ENCODE results near the gene CTSD.

CTSD gene

DNA sequence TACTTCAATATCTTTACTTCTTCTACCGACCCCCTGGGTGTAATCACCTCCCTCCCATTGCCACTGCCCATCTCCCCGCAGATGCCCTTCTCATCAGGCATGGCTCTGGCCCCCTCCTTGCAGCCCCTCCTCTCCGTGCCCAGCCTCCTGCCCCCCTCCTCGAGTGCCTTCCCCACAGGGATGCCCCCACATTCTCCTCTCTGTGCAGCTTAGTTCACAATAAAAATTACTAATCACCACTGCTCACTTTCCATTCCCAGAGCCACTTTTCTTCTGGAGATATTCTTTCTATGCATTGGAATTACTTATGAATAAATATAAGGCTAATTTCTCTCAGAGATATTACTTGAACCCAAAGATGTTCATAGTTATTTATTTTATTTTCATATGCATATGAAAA, 35.4 kb downstream of the CTSD start:
- Histone ChIP-seq H3K9me3 (ENCODE audit: control insufficient read depth in 1 of 2, low read length in 2 of 2) (no peaks in the 10 kb centered on the region), H3K4me1 (ENCODE audit: control insufficient read depth in 1 of 2, insufficient read depth in 2 of 2, low read length in 2 of 2) (no peaks in the 10 kb centered on the region), H3K27me3 (ENCODE audit: control insufficient read depth in 1 of 2, insufficient read depth in 2 of 2, low read length in 2 of 2) (peaks cover 20 to 23% of the 10 kb centered on the region in 2 donors), H3K36me3 (ENCODE audit: control insufficient read depth in 1 of 2, insufficient read depth in 2 of 2, low read length in 2 of 2) (no peaks in the 10 kb centered on the region), H3K27ac (ENCODE audit: low read depth, low read length) (no peak overlapping the region), H3K4me3 (ENCODE audit: low read depth in 1 of 2, low read length in 2 of 2) (no peak overlapping the region), H3K9ac (ENCODE audit: low read depth in 1 of 2, low read length in 2 of 2) (no peak overlapping the region)

DNA sequence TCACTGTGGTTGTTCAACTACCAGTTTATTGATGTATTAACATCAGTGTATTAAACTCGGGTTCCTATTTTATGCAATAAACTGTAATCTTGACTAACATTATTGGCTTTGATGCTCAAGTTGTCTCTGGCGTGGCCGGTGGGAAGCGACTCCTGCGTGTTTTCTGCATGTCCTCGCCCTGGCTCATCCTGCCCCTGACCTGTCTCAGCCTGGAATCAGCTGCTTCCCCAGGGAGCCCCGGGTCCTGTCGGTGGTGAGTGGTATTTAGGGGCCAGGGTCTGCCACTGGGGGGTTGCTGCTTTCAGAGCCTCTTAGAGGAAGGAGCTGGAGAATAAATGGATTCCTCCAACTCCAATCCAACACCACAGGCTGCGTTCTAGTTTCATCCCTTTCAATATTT, 35.9 kb downstream of the CTSD start:
- Histone ChIP-seq H3K9me3 (ENCODE audit: control insufficient read depth in 1 of 2, low read length in 2 of 2) (no peaks in the 10 kb centered on the region), H3K9ac (ENCODE audit: low read depth in 1 of 2, low read length in 2 of 2) (no peak overlapping the region), H3K4me1 (ENCODE audit: control insufficient read depth in 1 of 2, insufficient read depth in 2 of 2, low read length in 2 of 2) (no peaks in the 10 kb centered on the region), H3K27ac (ENCODE audit: low read depth, low read length) (no peak overlapping the region), H3K4me3 (ENCODE audit: low read depth in 1 of 2, low read length in 2 of 2) (no peak overlapping the region), H3K27me3 (ENCODE audit: control insufficient read depth in 1 of 2, insufficient read depth in 2 of 2, low read length in 2 of 2) (peaks cover 19 to 23% of the 10 kb centered on the region in 2 donors), H3K36me3 (ENCODE audit: control insufficient read depth in 1 of 2, insufficient read depth in 2 of 2, low read length in 2 of 2) (no peaks in the 10 kb centered on the region)

DNA sequence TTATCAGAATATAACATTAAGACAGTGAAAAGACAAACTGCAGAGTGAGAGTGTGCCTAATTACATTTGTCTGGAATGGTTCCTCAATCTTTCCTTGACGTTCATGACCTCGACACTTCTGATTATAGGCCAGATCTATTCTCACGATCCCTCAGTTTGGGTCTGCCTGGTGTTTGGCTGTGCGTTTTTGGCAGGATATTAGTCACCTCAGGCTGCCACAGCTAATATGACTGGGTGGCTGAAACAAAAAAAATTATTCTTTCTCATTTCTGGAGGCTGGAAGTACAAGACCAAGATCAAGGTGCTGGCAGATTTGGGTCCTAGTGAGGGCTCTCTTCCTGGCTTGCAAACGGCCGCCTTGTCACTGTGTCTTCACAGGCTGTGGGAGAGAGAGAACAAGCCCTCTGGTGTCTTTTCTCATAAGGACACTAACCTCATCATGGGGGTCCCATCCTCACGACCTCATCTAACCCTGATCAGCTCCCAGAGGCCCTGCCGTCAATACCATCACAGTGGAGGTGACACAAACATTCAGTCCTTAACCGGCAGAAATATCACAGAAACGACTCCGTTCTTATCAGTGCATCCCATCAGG, 36.5 kb downstream of the CTSD start:
- Histone ChIP-seq H3K36me3 (ENCODE audit: control insufficient read depth in 1 of 2, insufficient read depth in 2 of 2, low read length in 2 of 2) (no peaks in the 10 kb centered on the region), H3K27me3 (ENCODE audit: control insufficient read depth in 1 of 2, insufficient read depth in 2 of 2, low read length in 2 of 2) (peaks cover 13 to 21% of the 10 kb centered on the region in 2 donors), H3K9me3 (ENCODE audit: control insufficient read depth in 1 of 2, low read length in 2 of 2) (no peaks in the 10 kb centered on the region), H3K4me1 (ENCODE audit: control insufficient read depth in 1 of 2, insufficient read depth in 2 of 2, low read length in 2 of 2) (no peaks in the 10 kb centered on the region), H3K9ac (ENCODE audit: low read depth in 1 of 2, low read length in 2 of 2) (no peak overlapping the region), H3K4me3 (ENCODE audit: low read depth in 1 of 2, low read length in 2 of 2) (no peak overlapping the region), H3K27ac (ENCODE audit: low read depth, low read length) (no peak overlapping the region)

DNA sequence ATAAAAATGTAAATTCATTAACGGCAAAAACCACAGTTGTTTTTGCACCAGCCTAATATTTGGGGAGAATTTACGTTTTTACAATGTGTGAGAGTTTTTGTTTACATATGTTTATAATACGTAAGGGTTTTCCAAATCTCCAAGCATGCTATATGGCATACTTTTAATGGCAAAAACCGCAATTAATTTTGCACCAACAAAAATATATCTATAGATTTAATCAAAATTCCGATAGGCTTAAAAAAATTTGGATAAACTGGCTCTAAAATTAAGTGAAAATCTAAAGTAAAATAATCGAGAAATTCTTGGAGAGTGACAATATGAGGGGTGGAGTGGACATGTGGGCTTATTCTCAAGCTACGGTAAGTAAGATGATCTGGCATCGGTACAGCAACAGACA, 43.9 kb downstream of the CTSD start:
- no peaks in the 10 kb centered on the region for H3K4me1 ChIP-seq (ENCODE audit: control insufficient read depth in 1 of 2, insufficient read depth in 2 of 2, low read length in 2 of 2)

DNA sequence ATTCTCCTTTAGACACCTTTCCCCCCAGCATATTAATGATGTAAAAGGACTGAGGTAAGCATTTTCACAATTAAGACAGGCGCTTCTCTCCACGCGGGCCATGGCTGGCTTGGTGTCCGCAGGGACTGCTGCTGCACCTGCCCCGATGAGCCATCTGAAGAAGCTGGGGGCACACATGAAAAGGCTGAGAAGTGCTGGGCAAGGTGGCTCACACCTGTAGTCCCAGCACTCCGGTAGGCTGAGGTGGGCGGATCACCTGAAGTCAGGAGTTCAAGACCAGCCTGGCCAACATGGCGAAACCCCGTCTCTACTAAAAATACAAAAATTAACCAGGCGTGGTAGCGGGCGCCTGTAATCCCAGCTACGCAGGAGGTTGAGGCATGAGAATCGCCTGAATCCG, 45.4 kb downstream of the CTSD start:
- H3K4me3 ChIP-seq (ENCODE audit: low read depth in 1 of 2, low read length in 2 of 2), result no peak overlapping the region
- H3K9ac ChIP-seq (ENCODE audit: low read depth in 1 of 2, low read length in 2 of 2), result no peak overlapping the region
- no peaks in the 10 kb centered on the region for H3K4me1 ChIP-seq (ENCODE audit: control insufficient read depth in 1 of 2, insufficient read depth in 2 of 2, low read length in 2 of 2)
- no peaks in the 10 kb centered on the region for H3K36me3 ChIP-seq (ENCODE audit: control insufficient read depth in 1 of 2, insufficient read depth in 2 of 2, low read length in 2 of 2)
- no peaks in the 10 kb centered on the region for H3K9me3 ChIP-seq (ENCODE audit: control insufficient read depth in 1 of 2, low read length in 2 of 2)
- no peak overlapping the region for H3K27ac ChIP-seq (ENCODE audit: low read depth, low read length)
- no peaks in the 10 kb centered on the region for H3K27me3 ChIP-seq (ENCODE audit: control insufficient read depth in 1 of 2, insufficient read depth in 2 of 2, low read length in 2 of 2)

More for the DNA sequence above, 43.9 kb downstream of the CTSD start:
- H3K9me3 ChIP-seq (ENCODE audit: control insufficient read depth in 1 of 2, low read length in 2 of 2), result no peaks in the 10 kb centered on the region
- no peak overlapping the region for H3K27ac ChIP-seq (ENCODE audit: low read depth, low read length)
- H3K9ac ChIP-seq (ENCODE audit: low read depth in 1 of 2, low read length in 2 of 2), result no peak overlapping the region
- H3K27me3 ChIP-seq (ENCODE audit: control insufficient read depth in 1 of 2, insufficient read depth in 2 of 2, low read length in 2 of 2), result peaks cover 0 to 3% of the 10 kb centered on the region in 2 donors
- H3K36me3 ChIP-seq (ENCODE audit: control insufficient read depth in 1 of 2, insufficient read depth in 2 of 2, low read length in 2 of 2), result no peaks in the 10 kb centered on the region
- H3K4me3 ChIP-seq (ENCODE audit: low read depth in 1 of 2, low read length in 2 of 2), result no peak overlapping the region

DNA sequence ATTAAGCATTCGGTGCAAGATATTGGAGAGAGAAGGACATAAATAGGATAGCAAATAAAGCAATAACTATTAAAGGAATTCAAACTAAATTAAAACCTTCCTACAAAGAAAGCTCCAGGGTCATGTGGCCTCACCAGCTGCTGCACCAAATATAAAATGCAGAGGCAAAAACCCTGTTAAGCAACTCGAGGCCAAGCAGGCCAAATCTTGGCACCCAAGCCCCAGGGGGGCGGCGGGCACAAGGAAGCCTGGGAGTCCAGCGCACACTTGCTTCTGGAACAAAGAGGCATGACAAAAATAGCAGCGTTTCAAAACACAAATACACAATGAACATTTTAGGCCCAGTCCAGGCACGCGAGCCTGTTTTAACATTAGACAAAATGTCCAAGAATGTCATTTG, 46.0 kb downstream of the CTSD start:
- Histone ChIP-seq H3K9me3 (ENCODE audit: control insufficient read depth in 1 of 2, low read length in 2 of 2) (no peaks in the 10 kb centered on the region), H3K4me3 (ENCODE audit: low read depth in 1 of 2, low read length in 2 of 2) (no peak overlapping the region), H3K9ac (ENCODE audit: low read depth in 1 of 2, low read length in 2 of 2) (no peak overlapping the region), H3K36me3 (ENCODE audit: control insufficient read depth in 1 of 2, insufficient read depth in 2 of 2, low read length in 2 of 2) (no peaks in the 10 kb centered on the region), H3K4me1 (ENCODE audit: control insufficient read depth in 1 of 2, insufficient read depth in 2 of 2, low read length in 2 of 2) (no peaks in the 10 kb centered on the region), H3K27me3 (ENCODE audit: control insufficient read depth in 1 of 2, insufficient read depth in 2 of 2, low read length in 2 of 2) (no peaks in the 10 kb centered on the region), H3K27ac (ENCODE audit: low read depth, low read length) (no peak overlapping the region)

DNA sequence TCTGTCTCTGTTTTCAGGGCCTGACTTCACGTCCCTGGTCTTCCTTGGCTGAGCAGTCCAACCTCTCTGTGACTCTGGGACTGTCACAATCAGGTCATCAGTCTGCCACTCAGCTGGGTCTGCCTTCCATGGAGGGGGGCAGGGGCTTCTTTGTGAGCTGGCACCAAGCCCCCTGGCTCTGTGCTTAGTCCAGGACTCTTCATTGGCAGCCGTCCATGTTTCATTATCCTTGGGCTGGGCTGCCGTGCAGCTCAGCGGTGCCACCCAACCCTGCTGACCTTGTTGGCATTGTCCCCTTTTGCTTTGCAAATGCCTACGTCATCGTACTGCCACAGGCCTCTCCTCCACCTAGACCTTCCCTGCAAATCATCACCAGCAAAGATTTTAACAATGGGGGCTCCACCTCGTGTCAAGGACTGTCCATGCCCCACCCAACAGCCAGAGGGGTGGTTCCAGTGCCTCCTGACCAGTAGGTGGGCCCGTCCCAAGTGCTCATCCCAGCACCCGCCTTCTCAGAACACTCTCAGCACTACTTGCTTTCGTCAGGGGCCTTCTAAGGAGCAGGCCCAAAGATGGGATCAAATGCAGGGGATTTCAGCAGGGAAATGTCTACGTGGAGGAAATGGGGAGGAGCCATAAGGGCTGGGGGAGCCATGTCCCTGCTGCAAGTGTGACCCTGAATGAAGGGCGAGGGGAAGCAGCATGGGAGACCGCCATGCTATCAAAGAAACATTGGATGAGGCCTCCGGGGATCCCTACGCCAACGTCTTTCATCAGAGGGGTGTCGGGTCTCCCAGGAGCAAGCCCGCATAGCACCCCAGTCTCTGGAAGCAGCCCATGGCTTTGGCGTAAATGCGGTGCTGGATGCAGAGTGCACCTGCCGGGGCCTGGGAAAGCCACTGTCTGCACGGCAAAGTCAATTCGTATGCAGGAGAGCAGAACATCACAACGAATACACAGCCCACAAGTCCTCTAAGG, 48.5 kb downstream of the CTSD start:
- peaks cover 0 to 1% of the 10 kb centered on the region in 2 donors for H3K27me3 ChIP-seq (ENCODE audit: control insufficient read depth in 1 of 2, insufficient read depth in 2 of 2, low read length in 2 of 2)
- no peaks in the 10 kb centered on the region for H3K36me3 ChIP-seq (ENCODE audit: control insufficient read depth in 1 of 2, insufficient read depth in 2 of 2, low read length in 2 of 2)
- no peaks in the 10 kb centered on the region for H3K4me1 ChIP-seq (ENCODE audit: control insufficient read depth in 1 of 2, insufficient read depth in 2 of 2, low read length in 2 of 2)
- H3K4me3 ChIP-seq (ENCODE audit: low read depth in 1 of 2, low read length in 2 of 2), result no peak overlapping the region
- no peak overlapping the region for H3K9ac ChIP-seq (ENCODE audit: low read depth in 1 of 2, low read length in 2 of 2)
- H3K27ac ChIP-seq (ENCODE audit: low read depth, low read length), result no peak overlapping the region
- H3K9me3 ChIP-seq (ENCODE audit: control insufficient read depth in 1 of 2, low read length in 2 of 2), result no peaks in the 10 kb centered on the region

DNA sequence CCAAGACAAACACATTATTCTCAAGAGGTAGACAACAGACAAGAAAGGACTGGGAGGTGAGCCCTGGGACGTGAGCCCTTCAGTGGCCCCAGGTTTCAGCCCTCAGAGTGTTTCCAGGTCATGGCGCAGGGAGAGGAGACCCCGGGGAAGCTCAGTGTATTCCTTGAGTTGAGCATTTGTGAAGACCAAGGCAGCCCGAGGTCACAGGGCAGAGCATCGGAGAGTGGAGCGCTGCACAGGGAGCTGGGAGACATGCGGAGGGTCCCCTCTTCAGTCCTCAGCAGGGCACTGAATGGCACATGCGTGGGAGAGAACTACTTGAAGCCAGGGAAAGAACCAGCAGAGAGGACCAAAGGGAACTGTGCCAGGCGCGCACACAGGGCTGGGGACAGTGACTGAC, 55.0 kb downstream of the CTSD start:
- Histone ChIP-seq H3K9me3 (ENCODE audit: control insufficient read depth in 1 of 2, low read length in 2 of 2) (no peaks in the 10 kb centered on the region), H3K9ac (ENCODE audit: low read depth in 1 of 2, low read length in 2 of 2) (no peak overlapping the region), H3K4me3 (ENCODE audit: low read depth in 1 of 2, low read length in 2 of 2) (no peak overlapping the region), H3K27ac (ENCODE audit: low read depth, low read length) (no peak overlapping the region), H3K4me1 (ENCODE audit: control insufficient read depth in 1 of 2, insufficient read depth in 2 of 2, low read length in 2 of 2) (no peaks in the 10 kb centered on the region), H3K27me3 (ENCODE audit: control insufficient read depth in 1 of 2, insufficient read depth in 2 of 2, low read length in 2 of 2) (peaks cover 0 to 3% of the 10 kb centered on the region in 2 donors), H3K36me3 (ENCODE audit: control insufficient read depth in 1 of 2, insufficient read depth in 2 of 2, low read length in 2 of 2) (no peaks in the 10 kb centered on the region)

DNA sequence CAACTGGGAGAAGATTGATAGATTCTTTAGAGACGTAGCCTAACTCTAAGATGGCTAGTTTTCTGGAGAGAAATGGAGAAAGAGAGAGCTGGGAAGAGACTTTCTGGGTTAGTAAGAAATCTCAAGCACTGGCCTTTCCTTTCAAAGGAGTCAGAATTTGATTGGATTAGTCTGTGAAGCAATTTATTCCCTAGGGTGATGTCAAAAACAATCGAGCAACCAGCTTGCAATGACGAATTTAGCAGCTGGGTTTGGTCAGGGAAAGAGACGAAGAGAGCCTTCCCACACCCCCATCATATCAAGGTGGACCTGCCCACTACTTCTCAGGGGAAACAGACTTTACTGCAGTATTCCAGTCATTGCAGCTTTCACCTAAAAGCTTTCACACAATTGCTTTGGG, 56.0 kb downstream of the CTSD start:
- no peak overlapping the region for H3K4me3 ChIP-seq (ENCODE audit: low read depth in 1 of 2, low read length in 2 of 2)
- no peak overlapping the region for H3K27ac ChIP-seq (ENCODE audit: low read depth, low read length)
- peaks cover 0 to 3% of the 10 kb centered on the region in 2 donors for H3K27me3 ChIP-seq (ENCODE audit: control insufficient read depth in 1 of 2, insufficient read depth in 2 of 2, low read length in 2 of 2)
- H3K4me1 ChIP-seq (ENCODE audit: control insufficient read depth in 1 of 2, insufficient read depth in 2 of 2, low read length in 2 of 2), result no peaks in the 10 kb centered on the region
- H3K9me3 ChIP-seq (ENCODE audit: control insufficient read depth in 1 of 2, low read length in 2 of 2), result no peaks in the 10 kb centered on the region
- H3K9ac ChIP-seq (ENCODE audit: low read depth in 1 of 2, low read length in 2 of 2), result no peak overlapping the region
- H3K36me3 ChIP-seq (ENCODE audit: control insufficient read depth in 1 of 2, insufficient read depth in 2 of 2, low read length in 2 of 2), result no peaks in the 10 kb centered on the region

DNA sequence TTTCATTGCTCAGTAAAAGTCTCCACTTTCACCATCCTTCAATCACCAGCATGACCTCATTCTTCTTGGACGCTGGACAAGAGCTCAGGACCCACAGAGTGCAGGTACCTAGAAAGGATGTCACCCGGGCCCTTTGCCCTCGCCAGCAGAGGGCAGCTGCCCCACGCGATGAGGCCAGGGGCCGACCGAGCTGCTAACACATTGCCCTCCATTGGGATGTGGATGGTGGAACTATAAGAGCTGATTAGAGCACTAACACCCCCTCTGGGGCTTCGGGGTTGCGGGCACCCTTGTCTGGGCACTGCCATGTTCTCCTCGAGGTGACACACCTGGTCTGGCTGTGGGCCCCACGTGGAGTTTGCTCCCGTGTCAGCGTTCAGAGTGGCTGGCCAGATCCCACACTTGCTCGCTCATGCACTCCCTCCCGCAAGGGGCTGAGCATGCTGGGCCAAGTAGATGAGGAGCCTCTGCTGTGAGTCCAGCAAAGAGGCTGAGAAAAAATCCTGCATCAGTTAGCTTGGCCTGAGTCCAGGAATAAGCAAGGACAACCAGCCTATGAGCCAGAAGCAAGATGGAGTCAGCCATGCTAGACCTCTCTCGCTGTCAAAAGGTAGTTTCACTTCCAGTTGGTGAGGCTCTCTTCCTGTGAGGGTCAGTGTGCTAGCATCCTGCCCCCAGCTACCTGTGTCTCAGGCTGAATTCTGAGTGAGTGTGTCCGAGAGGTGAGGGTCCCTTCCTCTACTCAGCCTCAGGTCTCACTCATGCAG, 56.9 kb downstream of the CTSD start:
- Histone ChIP-seq H3K4me1 (ENCODE audit: control insufficient read depth in 1 of 2, insufficient read depth in 2 of 2, low read length in 2 of 2) (no peaks in the 10 kb centered on the region), H3K4me3 (ENCODE audit: low read depth in 1 of 2, low read length in 2 of 2) (no peak overlapping the region), H3K27me3 (ENCODE audit: control insufficient read depth in 1 of 2, insufficient read depth in 2 of 2, low read length in 2 of 2) (peaks cover 0 to 3% of the 10 kb centered on the region in 2 donors), H3K9me3 (ENCODE audit: control insufficient read depth in 1 of 2, low read length in 2 of 2) (no peaks in the 10 kb centered on the region), H3K9ac (ENCODE audit: low read depth in 1 of 2, low read length in 2 of 2) (no peak overlapping the region), H3K27ac (ENCODE audit: low read depth, low read length) (no peak overlapping the region), H3K36me3 (ENCODE audit: control insufficient read depth in 1 of 2, insufficient read depth in 2 of 2, low read length in 2 of 2) (no peaks in the 10 kb centered on the region)

Data from duodenal mucosa (tissue), 2 donors.